Left renal pelvis (tissue), 4 donors: Measurements from ENCODE around the gene CCND1. TPM values are rescaled to one million over a fixed set of nuclear protein-coding genes. Genes with fewer than 3 reads are reported as not detected.
"Not testable (repeated sequence)": the region's sequence is repeated elsewhere in the genome, so short reads cannot be mapped to it uniquely, and the experiment has no call there.

ENCODE experiments used
- DNase-seq, 4 donors: peaks; one replicate each; pipeline ENCODE4 v3.0.0-alpha.2; 2013; ENCODE audit warnings: low read depth in 4 of 4, low spot score in 3 of 4
- polyA plus RNA-seq, 4 donors: library from polyadenylated mRNA; unstranded; fragments of 120-200 nt; gene quantifications; one replicate each; pipeline ENCODE4 v1.2.1, GENCODE V29; 2013; ENCODE audit not compliant: insufficient read length in 4 of 4

Gene CCND1
- polyA plus RNA-seq, 4 donors, result 67.7 to 161 (median 146) TPM

GRCh38 chr11:69685348-69685747, 44.4 kb downstream of the CCND1 start:
- DNase-seq, result no peak

DNA sequence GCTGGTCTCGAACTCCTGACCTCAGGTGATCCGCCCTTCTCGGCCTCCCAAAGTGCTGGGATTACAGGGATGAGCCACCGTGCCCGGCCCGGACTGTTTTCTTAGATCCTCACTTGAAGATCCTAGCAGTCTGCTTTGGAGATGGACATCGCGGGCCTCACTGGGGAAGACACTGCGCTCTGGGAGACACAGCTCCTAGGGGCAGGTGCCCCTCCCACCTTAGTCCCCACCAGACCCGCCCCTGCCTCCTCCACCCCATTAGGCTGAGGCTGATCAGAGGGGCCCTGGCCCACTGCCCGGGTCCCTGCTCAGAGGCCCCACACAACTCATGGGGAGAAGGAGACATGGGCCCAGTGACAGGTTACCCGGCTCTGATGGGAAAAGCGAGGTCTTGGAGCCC, 45.5 kb downstream of the CCND1 start:
- DNase-seq, result no peak

- no peak for DNase-seq
These were observed 45.9 kb downstream of the CCND1 start for GRCh38 chr11:69686856-69687255.

DNA sequence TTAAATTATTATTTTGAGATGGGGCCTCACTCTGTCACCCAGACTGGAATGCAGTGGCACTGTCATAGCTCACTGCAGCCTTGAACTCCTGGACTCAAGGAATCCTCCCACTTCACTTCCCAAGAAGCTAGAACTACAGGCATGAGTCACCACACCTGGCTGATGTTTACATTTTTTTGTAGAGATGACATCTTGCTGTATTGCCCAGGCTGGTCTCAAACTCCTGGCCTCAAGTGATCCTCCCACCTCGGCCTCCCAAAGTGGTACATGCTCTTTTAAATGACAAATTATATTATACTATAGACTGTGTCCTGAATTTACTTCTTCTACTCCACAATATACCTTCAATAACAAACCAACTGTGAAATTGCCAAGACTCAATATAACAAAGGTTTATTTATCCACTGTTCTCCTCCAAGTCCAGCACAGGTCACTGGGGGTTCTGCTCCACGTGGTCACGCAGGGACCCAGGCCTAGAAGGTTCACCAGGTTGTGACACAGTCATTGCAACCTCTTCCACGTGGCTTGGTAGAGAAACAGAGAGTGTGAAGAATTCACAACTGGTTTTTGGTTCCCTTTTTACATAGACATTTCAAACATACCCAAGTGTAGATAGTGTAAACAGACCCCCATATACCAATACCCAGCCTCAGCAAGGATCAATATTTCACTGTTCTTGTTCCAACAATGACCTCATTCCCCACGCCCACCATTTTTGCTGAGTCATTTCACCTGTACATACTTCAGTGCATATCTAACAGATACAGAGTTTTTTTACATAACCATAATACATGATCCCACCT, 47.2 kb downstream of the CCND1 start:
- not testable (repeated sequence) for DNase-seq

GRCh38 chr11:69689484-69690319, 48.7 kb downstream of the CCND1 start:
- DNase-seq, result no peak

- no peak for DNase-seq
These were observed 50.5 kb downstream of the CCND1 start for GRCh38 chr11:69691463-69691862.

- DNase-seq, result no peak
These were observed 51.5 kb downstream of the CCND1 start for GRCh38 chr11:69692422-69692821.

DNA sequence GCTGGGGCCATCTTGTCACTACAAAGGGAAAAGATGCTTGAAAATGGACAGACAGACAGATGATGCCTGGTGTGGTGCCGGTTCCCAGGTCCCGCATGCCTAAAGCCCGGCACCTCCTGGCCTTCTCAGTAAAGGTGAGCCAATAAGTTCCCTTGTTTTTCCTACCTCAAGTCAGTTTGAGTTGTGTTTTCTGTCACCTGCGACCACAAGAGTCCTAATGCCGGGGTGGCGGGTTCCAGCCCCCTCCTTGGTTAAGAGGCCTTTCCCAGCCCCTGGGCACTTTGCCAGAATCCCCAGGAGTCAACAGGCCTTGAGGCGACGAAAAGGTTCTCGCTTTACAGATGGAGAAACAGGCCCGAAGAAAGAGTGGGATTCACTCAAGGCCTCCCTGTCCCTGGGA, 53.8 kb downstream of the CCND1 start:
- DNase-seq, result no peak

DNA sequence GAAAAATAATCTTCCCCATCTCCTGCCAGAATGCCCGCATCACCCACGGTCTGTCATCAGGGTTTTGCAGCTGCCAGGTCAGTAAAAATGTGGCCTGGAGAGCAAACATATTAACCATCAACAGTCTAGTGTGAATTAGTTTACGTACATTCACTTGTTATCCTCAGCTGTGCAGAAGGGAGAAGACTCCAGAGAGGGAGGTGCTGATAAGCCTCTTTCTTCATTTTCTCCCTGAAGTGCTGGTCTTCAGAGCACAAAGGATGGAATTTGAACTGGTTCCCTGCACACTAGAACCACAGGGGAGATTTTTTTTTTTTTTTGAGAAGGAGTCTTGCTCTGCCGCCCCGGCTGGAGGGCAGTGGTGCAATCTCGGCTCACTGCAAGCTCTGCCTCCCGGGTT, 54.6 kb downstream of the CCND1 start:
- no peak for DNase-seq

DNA sequence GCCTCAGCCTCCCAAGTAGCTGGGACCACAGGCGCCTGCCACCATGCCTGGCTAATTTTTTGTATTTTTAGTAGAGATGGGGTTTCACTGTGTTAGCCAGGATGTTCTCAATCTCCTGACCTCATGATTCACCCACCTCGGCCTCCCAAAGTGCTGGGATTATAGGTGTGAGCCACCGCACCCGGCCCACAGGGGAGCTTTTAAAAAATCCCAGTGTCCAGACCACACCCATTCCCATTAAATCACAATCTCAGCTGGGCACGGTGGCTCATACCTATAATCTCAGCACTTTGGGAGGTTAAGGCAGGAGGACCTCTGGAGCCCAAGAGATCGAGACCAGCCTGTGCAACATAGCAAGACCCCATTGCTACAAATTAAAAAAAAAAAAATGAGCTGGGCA, 55.0 kb downstream of the CCND1 start:
- not testable (repeated sequence) for DNase-seq

DNA sequence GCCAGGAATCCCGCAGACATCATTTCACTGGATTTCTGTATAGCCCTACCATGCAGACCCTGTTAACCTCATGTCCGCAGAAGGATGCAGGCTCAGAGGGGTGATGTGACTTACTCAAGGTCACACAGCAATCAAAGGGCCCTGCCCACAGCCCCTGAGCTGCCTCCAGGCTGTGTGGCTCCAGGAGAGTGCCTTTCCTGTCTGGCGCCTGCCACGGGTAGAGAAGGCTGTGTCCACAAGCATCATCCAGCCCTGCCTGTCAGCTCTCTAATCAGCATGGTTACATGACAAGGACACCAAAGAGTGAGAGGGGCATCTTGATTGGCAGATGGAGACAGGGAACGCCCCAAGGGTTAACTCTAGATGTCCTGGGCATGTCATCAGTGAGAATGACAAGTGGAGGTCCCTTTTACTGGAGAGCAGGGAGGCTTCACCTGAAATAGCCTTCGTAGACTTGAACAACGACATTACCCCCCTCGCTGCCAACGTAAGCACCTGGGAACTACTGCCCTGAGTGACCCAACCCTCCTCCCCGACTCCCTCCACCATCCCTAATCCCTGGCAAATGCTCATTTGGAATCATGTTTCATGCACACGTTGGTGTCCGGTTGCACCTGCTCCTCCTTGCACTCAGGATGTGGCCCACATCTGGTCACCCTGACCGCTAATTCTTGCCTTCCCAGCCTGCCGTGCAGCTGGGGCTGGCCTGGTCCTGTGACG, 56.0 kb downstream of the CCND1 start:
- no peak for DNase-seq

- no peak for DNase-seq
These were observed 56.5 kb downstream of the CCND1 start for GRCh38 chr11:69697469-69697843.

GRCh38 chr11:69697861-69698260, 56.9 kb downstream of the CCND1 start:
- DNase-seq, result no peak

GRCh38 chr11:69698362-69698761, 57.4 kb downstream of the CCND1 start:
- no peak for DNase-seq

DNA sequence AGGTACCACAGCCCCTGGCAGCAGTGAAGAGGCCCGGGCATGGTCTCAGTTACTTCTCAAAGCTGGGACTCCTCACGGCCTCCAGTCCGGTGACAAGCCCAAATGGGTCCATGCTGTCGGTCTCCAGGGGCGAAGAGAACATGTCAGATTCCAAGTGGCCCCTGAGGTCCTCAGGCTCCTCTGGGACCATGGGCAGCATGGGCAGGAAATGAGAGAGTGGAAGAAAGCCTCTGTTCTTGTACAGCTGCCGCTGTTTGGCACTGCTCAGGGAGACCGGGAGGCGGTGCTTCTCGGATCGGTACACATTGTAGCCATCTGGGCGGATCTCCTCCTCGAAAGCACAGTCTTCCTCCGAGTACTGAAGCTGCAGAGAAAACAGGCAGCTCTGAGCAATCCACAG, 58.3 kb downstream of the CCND1 start:
- no peak for DNase-seq

GRCh38 chr11:69700278-69701140, 59.6 kb downstream of the CCND1 start:
- DNase-seq, result peak in 2 of 4 donors; percentile 56 to 63

DNA sequence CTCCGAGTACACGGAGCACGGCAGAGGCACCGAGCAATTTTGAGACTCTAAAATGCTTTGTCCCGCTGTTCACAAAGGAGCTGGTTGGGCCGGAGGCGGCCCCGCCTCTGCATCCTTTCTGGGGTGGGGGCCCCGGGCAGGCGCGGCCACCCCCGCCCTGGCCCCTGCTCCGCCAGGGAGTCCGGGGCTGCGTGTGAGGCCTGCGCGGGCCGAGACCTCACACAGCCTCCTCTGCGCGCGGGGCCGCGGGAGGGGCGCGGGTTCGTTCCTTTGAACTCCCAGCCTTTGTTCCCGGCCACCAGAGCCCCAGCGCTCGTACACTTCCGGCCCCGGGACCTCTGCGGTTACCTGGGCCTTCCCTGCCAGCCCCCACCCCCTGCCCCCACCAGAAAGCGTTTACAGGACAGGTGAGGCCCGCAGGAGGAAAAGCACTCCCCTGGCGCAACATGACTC, 61.3 kb downstream of the CCND1 start:
- no peak for DNase-seq

- DNase-seq, result no peak
These were observed 62.0 kb downstream of the CCND1 start for GRCh38 chr11:69702769-69703452.

DNA sequence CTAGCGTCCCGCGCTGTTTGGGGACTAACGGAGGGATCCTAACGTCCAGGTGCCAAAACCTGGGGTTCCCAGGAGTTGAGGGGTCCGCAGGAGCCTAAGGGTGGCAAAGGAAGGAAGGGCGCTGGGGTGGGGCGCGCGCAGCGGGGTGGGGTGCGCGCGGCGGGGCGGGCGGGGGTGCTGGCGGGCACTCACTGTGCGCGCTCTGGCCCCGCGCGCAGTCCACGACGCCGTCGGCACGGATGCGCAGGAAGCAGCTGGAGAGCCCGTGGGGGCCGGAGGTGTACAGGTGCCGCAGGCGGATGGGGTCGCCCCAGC, 62.5 kb downstream of the CCND1 start:
- DNase-seq, result no peak
